Prostate gland (tissue), 2 donors: ENCODE measurements around the gene RPTOR.

Source experiments
- POLR2AphosphoS5 ChIP-seq: sonication (generic); formaldehyde crosslinking; IDR thresholded peaks from one replicate; pipeline ENCODE4 v1.6.1; 2017; ENCODE audit warnings: antibody characterized with exemption
- TF ChIP-seq, protein P1 (sequence below), 4 experiments: fragments of 200-600 bp in 2 of 4; fragments of 450-650 bp in 2 of 4; sonication (generic) in 2 of 4; IDR thresholded peaks; 1 replicate in 3 of 4; 2 replicates in 1 of 4; pipeline ENCODE4 v1.5.1; 2016 to 2019; ENCODE audit warnings: antibody characterized with exemption in 4 of 4, mild to moderate bottlenecking in 2 of 4, moderate library complexity in 2 of 4

DNA sequence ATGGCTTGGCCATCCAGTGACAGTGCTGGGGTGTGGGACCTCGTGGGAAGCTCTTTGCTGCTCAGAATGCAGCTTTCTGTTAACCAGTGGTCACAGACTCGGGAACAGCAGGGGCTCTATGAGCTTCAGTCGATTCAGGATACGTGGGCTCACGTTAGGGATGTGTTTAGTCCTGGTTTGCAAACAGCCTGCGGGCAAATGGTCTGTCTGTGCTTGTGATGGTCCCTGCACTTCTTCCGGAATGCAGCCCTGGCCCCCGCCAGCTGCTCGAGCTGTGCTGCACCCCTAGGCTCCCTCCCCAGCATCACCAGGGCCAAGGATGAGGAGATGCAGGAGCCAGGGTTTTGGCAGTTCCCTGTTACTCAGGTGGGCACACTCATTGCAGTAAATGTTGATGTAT is 274.2 kb downstream of the RPTOR start:
- TF ChIP-seq, protein P1, sequence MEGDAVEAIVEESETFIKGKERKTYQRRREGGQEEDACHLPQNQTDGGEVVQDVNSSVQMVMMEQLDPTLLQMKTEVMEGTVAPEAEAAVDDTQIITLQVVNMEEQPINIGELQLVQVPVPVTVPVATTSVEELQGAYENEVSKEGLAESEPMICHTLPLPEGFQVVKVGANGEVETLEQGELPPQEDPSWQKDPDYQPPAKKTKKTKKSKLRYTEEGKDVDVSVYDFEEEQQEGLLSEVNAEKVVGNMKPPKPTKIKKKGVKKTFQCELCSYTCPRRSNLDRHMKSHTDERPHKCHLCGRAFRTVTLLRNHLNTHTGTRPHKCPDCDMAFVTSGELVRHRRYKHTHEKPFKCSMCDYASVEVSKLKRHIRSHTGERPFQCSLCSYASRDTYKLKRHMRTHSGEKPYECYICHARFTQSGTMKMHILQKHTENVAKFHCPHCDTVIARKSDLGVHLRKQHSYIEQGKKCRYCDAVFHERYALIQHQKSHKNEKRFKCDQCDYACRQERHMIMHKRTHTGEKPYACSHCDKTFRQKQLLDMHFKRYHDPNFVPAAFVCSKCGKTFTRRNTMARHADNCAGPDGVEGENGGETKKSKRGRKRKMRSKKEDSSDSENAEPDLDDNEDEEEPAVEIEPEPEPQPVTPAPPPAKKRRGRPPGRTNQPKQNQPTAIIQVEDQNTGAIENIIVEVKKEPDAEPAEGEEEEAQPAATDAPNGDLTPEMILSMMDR (IDR thresholded peaks at IDR 0.05) = no peak
- TF ChIP-seq POLR2AphosphoS5 = no peak
